Activated naive CD8-positive, alpha-beta T cell treated with anti-CD3 and anti-CD28 coated beads, Interleukin-2, amount 50 U/mL, for 24 hours (primary cell): Measurements from ENCODE around the gene FLVCR2.

Experiments
- ATAC-seq: fragments of 150-1000 bp; cut with Tn5 transposase; one replicate; pipeline ENCODE4 v1.10.0; 2021
- DNase-seq: peaks from one replicate; pipeline ENCODE4 v3.0.0; 2021
- H3K27ac Mint-ChIP-seq: one replicate; pipeline ENCODE4 v1.8.0; 2021; ENCODE audit warnings: mild to moderate bottlenecking, mixed read lengths
- H3K27me3 Mint-ChIP-seq: one replicate; pipeline ENCODE4 v1.8.0; 2021; ENCODE audit warnings: mixed read lengths
- H3K36me3 Mint-ChIP-seq: one replicate; pipeline ENCODE4 v1.8.0; 2021; ENCODE audit warnings: low read depth, mixed read lengths
- H3K4me1 Mint-ChIP-seq: one replicate; pipeline ENCODE4 v1.8.0; 2021; ENCODE audit warnings: mixed read lengths
- H3K4me3 Mint-ChIP-seq: one replicate; pipeline ENCODE4 v1.8.0; 2021; ENCODE audit warnings: mild to moderate bottlenecking, moderate library complexity, mixed read lengths
- H3K9me3 Mint-ChIP-seq: one replicate; pipeline ENCODE4 v1.8.0; 2021; ENCODE audit warnings: mixed read lengths

The FLVCR2 gene

GRCh38 chr14:75578102-75578785 lies at the start of gene FLVCR2:
Gene FLVCR2, plus strand, starts transcription at chr14:75578620. Its CDS starts 353 bp downstream, at chr14:75578973.
- H3K27me3 Mint-ChIP-seq, result peaks cover 5% of the 10 kb centered on the region
- peak within 1 kb of the TSS; percentile 82 for H3K4me3 Mint-ChIP-seq
- peaks cover 30% of the 10 kb centered on the region for H3K4me1 Mint-ChIP-seq
- H3K27ac Mint-ChIP-seq, result peak within 1 kb of the TSS; percentile 82
- H3K36me3 Mint-ChIP-seq, result no peaks in the 10 kb centered on the region
- H3K9me3 Mint-ChIP-seq, result no peaks in the 10 kb centered on the region
- DNase-seq (peak; percentile 56), ATAC-seq (peak; percentile 70)

DNA sequence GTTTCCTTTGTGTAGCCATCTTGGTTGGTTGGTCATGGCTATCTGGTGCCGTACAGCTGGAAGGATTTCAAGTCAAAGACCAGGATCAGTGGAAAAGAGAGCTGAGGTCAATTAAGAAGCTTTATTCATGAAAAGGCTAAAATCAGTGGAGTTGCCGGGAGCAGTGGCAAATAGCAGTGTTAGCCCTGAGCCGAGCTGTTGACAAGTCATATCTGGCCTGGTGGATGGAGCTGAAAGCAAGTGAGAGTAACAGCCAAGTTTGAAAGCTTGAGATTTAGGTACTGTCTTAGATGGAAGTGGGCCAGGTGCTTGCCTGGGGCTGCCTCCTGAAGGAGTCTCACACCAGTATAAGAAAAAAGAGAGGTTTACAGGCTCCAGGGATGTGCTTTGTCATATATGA lies 47.2 kb upstream of the FLVCR2 start:
- Mint-ChIP-seq H3K4me3 (no peak overlapping the region), H3K27ac (peak overlapping the region; percentile 12), H3K9me3 (no peaks in the 10 kb centered on the region), H3K4me1 (peaks cover 73% of the 10 kb centered on the region), H3K36me3 (peaks cover 76% of the 10 kb centered on the region), H3K27me3 (no peaks in the 10 kb centered on the region)
- no peak for ATAC-seq
- no peak for DNase-seq

DNA sequence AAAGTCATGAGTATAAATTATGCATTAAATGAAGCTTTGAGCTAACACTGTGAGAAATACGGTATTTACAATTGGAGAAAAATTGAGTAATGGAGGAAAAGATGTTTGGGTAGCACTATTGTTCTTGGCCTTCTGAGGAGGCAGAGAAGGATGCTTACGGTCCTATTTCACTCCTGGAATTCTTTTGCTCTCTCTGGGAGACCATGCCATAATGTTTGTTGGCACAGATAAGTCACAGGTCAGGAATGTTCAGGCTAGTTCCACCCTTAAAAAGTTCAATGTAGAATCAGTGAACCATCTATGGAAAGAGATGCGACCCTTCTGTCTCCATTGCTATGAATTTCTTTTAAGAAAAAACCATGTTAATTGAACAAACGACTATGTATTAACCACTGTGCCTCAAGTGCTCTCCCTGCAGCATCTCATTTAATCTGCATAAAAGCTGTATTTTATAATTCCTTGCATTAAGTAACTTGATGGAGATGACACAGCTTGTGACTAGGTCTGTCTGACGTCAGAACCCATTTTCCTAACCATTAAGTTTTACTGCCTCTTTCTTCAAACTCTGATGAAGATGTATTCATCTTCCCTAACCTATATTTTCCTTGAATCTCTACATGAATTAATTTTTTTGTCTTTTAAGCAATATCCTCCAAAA lies 46.6 kb upstream of the FLVCR2 start:
- peak overlapping the region; percentile 12 for H3K27ac Mint-ChIP-seq
- no peaks in the 10 kb centered on the region for H3K9me3 Mint-ChIP-seq
- H3K4me1 Mint-ChIP-seq, result peaks cover 69% of the 10 kb centered on the region
- no peak for DNase-seq
- no peak overlapping the region for H3K4me3 Mint-ChIP-seq
- no peak for ATAC-seq
- H3K36me3 Mint-ChIP-seq, result peaks cover 74% of the 10 kb centered on the region
- no peaks in the 10 kb centered on the region for H3K27me3 Mint-ChIP-seq

DNA sequence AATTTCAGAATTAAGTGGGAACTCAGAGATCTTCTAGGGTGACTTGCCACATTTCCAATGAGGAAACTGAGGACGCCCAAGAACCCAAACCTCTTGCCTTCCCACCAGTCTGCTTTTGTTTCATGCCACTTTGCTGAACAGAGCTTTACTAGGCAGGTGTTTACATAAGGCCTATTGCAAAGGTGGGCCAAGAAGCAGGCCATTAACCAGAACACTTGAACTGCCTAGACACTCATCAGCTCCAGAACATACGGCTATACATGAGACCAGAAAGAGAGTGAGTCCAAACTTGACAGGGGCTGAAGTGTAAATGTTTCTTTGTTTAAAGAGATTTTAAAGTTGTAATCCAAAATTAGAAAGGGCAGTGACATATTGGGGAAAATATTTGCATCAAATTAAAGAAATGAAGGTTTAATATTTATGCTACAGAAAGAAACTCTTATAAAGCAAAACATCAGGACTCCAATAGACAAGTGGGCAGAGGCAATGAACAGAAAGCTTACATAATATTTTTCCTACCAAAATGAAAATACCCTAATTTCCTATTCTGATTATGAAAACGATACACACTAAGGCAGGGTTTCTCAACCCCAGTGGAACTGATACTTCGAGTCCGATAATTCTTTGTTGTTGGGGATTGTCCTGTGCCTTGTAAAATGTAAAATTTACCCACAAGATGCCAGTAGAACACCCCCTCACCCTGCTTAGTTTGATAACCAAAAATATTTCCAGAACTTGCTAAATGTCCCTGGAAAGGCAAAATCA lies 44.4 kb upstream of the FLVCR2 start:
- Mint-ChIP-seq H3K27me3 (no peaks in the 10 kb centered on the region), H3K36me3 (peaks cover 68% of the 10 kb centered on the region), H3K4me1 (peaks cover 69% of the 10 kb centered on the region), H3K9me3 (no peaks in the 10 kb centered on the region), H3K27ac (peak overlapping the region; percentile 2), H3K4me3 (no peak overlapping the region)
- no peak for ATAC-seq
- no peak for DNase-seq

DNA sequence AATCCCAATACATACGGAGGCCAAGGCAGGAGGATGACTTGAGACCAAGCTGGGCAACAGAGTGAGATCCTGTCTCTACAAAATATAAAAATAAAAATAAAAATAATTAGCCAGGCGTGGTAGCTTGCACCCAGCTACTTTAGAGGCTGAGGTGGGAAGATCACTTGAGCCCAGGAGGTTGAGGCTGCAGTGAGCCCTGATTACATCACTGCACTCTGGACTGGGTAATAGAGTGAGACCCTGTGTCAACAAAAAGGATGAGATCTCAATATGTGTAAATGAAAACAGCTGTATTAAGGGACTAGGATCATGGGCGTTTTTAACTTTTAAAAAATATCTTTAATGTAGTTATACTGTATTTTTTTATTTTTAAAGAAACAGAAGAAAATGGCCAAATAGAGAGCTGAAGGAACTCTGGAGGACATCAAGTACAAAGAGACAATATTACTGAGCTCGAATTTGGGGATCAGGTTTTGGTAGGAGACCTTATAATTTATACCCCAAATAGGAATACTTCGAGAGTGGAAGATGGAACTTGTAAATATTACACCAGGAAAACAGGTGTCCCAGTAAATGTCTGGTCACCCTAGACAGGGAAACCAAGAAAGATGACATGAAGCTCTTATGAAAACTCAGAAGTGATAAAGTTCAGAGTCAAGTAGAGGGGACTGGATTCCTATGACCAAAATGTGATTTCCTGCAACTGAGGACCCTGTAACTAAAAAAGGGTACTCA lies 43.1 kb upstream of the FLVCR2 start:
- H3K36me3 Mint-ChIP-seq, result peaks cover 68% of the 10 kb centered on the region
- no peak overlapping the region for H3K4me3 Mint-ChIP-seq
- ATAC-seq, result no peak
- no peaks in the 10 kb centered on the region for H3K27me3 Mint-ChIP-seq
- no peak for DNase-seq
- H3K4me1 Mint-ChIP-seq, result peaks cover 76% of the 10 kb centered on the region
- H3K27ac Mint-ChIP-seq, result peak overlapping the region; percentile 38
- H3K9me3 Mint-ChIP-seq, result no peaks in the 10 kb centered on the region

DNA sequence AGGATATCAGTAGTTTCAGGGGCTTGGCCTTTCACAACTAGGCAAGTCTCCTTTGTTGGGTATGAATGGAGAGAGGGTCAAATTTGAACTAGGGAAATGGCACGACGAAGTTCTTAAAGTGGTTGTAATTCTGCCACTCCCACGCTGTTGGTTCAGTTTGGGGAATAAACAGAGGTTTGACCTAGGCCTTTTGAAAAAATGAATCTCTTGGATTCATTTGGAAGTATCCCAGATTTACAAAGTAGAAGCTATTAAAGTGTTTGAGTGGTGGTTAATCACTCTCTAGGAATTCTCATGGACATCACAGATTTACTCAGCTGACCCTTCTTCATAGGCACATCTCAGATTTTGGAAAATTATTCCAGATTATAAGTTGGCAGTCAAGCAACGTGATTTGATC lies 41.3 kb upstream of the FLVCR2 start:
- no peaks in the 10 kb centered on the region for H3K27me3 Mint-ChIP-seq
- DNase-seq (no peak), ATAC-seq (no peak)
- H3K27ac Mint-ChIP-seq, result no peak overlapping the region
- no peak overlapping the region for H3K4me3 Mint-ChIP-seq
- H3K9me3 Mint-ChIP-seq, result no peaks in the 10 kb centered on the region
- H3K4me1 Mint-ChIP-seq, result peaks cover 81% of the 10 kb centered on the region
- peaks cover 66% of the 10 kb centered on the region for H3K36me3 Mint-ChIP-seq

DNA sequence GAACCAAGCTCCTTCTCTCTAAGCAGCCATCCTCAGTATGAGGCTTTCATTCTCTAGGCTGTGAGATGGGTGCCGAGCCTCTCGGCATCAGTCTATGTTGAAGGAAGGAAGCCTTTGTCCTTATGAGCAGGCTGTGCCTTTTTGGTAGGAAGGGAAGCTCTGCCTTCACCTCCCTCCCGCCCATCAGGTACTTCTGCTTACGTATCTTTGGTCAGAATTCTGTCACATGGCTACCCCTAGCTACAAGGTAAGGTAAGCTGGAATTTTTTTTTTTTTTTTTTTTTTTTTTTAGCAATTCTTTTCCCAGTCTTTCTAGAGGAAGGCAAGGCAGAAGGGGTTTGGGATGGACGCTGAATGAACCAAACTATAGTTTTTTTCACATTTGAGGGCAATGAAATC lies 39.3 kb upstream of the FLVCR2 start:
- H3K27ac Mint-ChIP-seq, result peak overlapping the region; percentile 98
- no peak overlapping the region for H3K4me3 Mint-ChIP-seq
- no peaks in the 10 kb centered on the region for H3K9me3 Mint-ChIP-seq
- no peaks in the 10 kb centered on the region for H3K27me3 Mint-ChIP-seq
- peaks cover 82% of the 10 kb centered on the region for H3K4me1 Mint-ChIP-seq
- peaks cover 51% of the 10 kb centered on the region for H3K36me3 Mint-ChIP-seq
- DNase-seq, result no peak
- no peak for ATAC-seq

DNA sequence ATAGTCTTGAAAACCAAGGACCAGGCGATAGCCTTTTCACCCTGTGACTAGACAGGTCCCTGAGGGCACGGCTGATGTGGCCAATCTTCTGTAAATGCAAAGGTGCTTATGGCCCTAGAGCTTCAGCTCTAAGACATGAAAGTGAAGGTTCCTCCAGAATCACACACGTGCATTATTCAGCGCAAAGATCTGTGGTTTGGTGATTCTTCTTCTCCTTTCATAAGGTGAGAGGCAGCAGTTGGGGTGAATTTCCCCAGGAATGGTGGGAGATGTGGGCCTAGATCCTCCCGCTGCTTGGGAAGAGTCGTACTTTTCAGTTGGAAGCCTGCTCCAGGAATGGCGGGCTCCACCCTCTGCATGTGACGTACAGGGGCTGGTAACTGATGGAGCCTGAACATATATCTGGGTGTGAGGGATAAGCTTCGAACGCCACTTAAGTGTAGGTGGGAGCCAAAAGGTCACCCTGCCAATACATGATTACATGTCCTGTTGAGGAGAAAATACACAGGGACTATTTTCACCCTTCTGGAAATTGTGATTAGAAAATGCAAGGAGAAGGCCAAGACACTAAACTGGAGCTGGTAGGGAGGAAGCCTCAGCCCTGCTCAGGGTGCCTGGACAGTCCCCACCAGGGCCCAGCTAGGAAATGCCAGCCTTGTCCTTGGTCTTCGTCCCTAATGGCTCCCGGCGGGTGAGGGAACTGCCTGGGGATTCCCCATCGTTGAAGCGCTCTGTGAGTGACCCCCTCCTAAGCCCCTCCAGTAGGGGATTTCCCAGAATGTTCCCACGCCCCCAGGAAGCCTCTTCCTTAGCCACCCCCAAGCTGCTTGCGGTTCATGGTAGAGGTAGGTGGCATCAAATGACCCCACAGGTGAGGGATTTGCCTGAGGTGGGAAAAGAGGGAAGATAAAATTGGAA lies 38.6 kb upstream of the FLVCR2 start:
- no peaks in the 10 kb centered on the region for H3K9me3 Mint-ChIP-seq
- peak overlapping the region; percentile 35 for H3K4me3 Mint-ChIP-seq
- ATAC-seq (peak; percentile 64), DNase-seq (no peak)
- peak overlapping the region; percentile 98 for H3K27ac Mint-ChIP-seq
- H3K27me3 Mint-ChIP-seq, result no peaks in the 10 kb centered on the region
- H3K36me3 Mint-ChIP-seq, result peaks cover 53% of the 10 kb centered on the region
- peaks cover 84% of the 10 kb centered on the region for H3K4me1 Mint-ChIP-seq

DNA sequence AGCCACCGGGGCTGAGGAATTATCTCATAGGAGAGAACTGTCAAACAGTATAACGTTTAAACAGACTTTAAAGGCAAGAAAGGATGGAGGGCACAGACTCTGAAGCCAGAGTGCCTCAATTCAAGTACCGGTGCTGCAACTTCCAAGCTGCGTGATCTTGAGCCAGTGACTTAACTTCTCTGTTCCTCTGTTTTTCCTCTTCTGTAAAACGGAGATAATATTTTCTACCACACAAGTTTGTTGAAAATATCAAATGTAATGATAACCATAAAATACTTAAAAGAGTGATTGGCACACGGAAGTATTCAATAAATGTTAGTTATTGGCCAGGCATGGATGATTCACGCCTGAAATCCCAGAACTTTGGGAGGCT lies 38.0 kb upstream of the FLVCR2 start:
- Mint-ChIP-seq H3K9me3 (no peaks in the 10 kb centered on the region), H3K4me3 (peak overlapping the region; percentile 35), H3K36me3 (peaks cover 50% of the 10 kb centered on the region), H3K27ac (peak overlapping the region; percentile 98), H3K27me3 (no peaks in the 10 kb centered on the region), H3K4me1 (peaks cover 82% of the 10 kb centered on the region)
- ATAC-seq (no peak), DNase-seq (no peak)

GRCh38 chr14:75542588-75543091 lies 35.8 kb upstream of the FLVCR2 start:
- peak overlapping the region; percentile 71 for H3K4me3 Mint-ChIP-seq
- no peaks in the 10 kb centered on the region for H3K27me3 Mint-ChIP-seq
- ATAC-seq (peak; percentile 87), DNase-seq (peak; percentile 82)
- H3K27ac Mint-ChIP-seq, result peak overlapping the region; percentile 98
- peaks cover 47% of the 10 kb centered on the region for H3K36me3 Mint-ChIP-seq
- peaks cover 77% of the 10 kb centered on the region for H3K4me1 Mint-ChIP-seq
- H3K9me3 Mint-ChIP-seq, result no peaks in the 10 kb centered on the region

DNA sequence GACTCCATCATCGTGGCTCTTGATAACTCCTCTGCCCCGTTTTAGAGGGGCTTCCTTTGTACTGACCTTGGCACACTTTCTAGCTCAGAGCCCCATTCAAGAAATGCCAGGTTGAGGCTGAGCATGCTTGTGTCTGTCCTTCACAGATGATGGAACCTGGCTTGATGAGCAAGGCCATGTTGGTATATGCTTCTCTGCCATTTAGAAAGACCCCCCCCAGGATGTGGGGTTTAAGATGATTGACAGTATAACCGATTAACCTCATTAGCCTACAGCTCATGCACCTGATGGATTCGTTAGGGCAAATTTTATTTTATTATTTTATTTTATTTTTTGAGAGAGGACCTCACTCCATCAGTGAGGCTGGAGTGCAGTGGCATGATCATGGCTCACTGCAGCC lies 35.2 kb upstream of the FLVCR2 start:
- Mint-ChIP-seq H3K36me3 (peaks cover 50% of the 10 kb centered on the region), H3K27me3 (no peaks in the 10 kb centered on the region), H3K4me3 (peak overlapping the region; percentile 71), H3K4me1 (peaks cover 79% of the 10 kb centered on the region), H3K27ac (peak overlapping the region; percentile 98), H3K9me3 (no peaks in the 10 kb centered on the region)
- no peak for ATAC-seq
- DNase-seq, result no peak

GRCh38 chr14:75543786-75544185 lies 34.6 kb upstream of the FLVCR2 start:
- ATAC-seq (no peak), DNase-seq (no peak)
- Mint-ChIP-seq H3K4me1 (peaks cover 79% of the 10 kb centered on the region), H3K9me3 (no peaks in the 10 kb centered on the region), H3K27me3 (no peaks in the 10 kb centered on the region), H3K36me3 (peaks cover 51% of the 10 kb centered on the region), H3K4me3 (no peak overlapping the region), H3K27ac (peak overlapping the region; percentile 98)

DNA sequence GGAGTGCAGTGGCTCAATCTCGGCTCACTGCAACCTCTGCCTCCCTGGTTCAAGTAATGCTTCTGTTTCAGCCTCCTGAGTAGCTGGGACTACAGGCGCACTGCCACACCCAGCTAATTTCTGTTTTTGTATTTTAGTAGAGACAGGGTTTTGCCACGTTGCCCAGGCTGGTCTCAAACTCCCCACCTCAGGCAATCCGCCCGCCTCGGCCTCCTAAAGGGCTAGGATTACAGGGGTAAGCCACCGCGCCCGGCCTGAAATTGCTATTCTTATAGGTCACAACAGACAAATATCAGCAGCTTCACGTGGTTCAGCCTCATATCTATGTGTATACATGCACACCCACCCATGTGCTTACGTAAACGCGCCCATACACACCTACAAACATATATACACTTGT lies 32.5 kb upstream of the FLVCR2 start:
- H3K4me1 Mint-ChIP-seq, result peaks cover 72% of the 10 kb centered on the region
- DNase-seq (no peak), ATAC-seq (no peak)
- no peak overlapping the region for H3K27ac Mint-ChIP-seq
- peaks cover 39% of the 10 kb centered on the region for H3K36me3 Mint-ChIP-seq
- H3K4me3 Mint-ChIP-seq, result no peak overlapping the region
- H3K9me3 Mint-ChIP-seq, result no peaks in the 10 kb centered on the region
- H3K27me3 Mint-ChIP-seq, result no peaks in the 10 kb centered on the region
